NT2/D1 (cell line): ENCODE results near the gene ANKRD2.

Experiments used
- SUZ12 ChIP-seq: IDR thresholded peaks from 2 replicates; pipeline ENCODE4 v1.6.1; 2011; ENCODE audit not compliant: insufficient read length, insufficient read depth; ENCODE audit errors: extremely low read depth
- YY1 ChIP-seq: IDR thresholded peaks from 2 replicates; pipeline ENCODE4 v1.6.1; 2011; ENCODE audit not compliant: insufficient read length, insufficient read depth
- ZNF274 ChIP-seq: IDR thresholded peaks from 2 replicates; pipeline ENCODE4 v1.6.1; 2011; ENCODE audit warnings: mild to moderate bottlenecking, low read depth, low read length

GRCh38 chr10:97628228-97628627, 55.6 kb downstream of the ANKRD2 start:
- TF ChIP-seq ZNF274 = no peak
- TF ChIP-seq YY1 = no peak
- no peak for TF ChIP-seq SUZ12
